ENCODE measurements around the gene VSTM2L.

VSTM2L gene

DNA sequence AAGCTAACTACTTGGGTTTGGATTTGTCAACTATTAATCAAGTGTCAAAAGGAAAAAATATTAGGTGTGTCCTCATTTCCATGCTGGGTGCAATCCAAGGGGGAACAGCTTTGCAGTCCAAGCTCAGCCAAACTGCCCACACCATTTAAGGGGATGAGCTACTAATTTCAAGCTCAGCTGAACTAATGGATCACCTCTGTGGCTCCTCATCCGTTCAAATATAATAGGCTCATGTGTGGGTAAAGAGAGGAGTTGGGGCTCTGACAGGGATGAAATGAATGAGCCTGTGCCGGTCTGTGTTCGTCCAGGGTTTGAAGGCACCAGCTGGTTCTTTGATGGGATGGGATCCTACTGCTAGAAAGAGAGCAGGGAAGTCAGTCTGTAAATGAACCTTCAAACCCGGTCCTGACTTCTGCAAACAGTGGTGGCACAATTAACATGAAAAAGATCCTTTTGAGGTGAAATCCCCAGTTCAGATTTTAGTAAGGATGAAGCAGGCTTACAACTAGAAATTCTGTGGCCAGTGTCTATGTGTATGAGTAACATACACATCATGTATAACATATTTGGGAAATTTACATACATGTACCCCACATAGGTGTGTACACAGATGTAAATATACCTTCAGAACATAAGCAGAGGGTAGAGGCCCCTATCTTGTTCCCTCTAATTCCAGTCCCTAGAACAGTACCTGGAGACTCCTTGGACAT, 88.4 kb downstream of the VSTM2L start:
- DNase-seq = no peak

DNA sequence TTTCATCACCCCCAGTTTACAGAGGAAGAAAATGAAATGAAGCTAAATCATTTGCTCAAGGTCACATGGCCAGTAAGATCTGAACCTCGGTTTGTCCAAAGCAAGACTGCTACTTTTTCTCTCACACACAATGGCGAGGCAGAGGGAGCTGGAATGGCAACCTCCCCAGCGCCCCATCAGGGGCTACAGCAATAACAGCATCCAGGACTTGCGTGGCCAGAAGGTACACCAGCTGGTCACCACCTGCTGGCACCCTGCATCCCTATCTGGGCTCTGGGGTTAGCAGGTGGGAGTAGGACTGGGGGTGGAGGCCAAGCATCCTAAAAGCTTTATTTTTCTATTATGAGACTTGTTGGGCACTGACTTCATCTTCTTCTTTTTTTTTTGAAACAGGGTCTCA, 89.0 kb downstream of the VSTM2L start:
- no peak for DNase-seq

GRCh38 chr20:37992802-37993409, 90.0 kb downstream of the VSTM2L start:
- peak; percentile 16 for DNase-seq

- no peak for DNase-seq
These were observed 91.6 kb downstream of the VSTM2L start for GRCh38 chr20:37994512-37994911.

Data from NCI-H1105 (cell line).